HG03139 (cell line): ENCODE measurements around the gene TNRC6C.

ENCODE experiments used
- ATAC-seq: cut with Tn5 transposase; IDR thresholded peaks from one replicate; pipeline ENCODE4 v1.9.1; 2021; ENCODE audit not compliant: unreplicated experiment

The TNRC6C gene

DNA sequence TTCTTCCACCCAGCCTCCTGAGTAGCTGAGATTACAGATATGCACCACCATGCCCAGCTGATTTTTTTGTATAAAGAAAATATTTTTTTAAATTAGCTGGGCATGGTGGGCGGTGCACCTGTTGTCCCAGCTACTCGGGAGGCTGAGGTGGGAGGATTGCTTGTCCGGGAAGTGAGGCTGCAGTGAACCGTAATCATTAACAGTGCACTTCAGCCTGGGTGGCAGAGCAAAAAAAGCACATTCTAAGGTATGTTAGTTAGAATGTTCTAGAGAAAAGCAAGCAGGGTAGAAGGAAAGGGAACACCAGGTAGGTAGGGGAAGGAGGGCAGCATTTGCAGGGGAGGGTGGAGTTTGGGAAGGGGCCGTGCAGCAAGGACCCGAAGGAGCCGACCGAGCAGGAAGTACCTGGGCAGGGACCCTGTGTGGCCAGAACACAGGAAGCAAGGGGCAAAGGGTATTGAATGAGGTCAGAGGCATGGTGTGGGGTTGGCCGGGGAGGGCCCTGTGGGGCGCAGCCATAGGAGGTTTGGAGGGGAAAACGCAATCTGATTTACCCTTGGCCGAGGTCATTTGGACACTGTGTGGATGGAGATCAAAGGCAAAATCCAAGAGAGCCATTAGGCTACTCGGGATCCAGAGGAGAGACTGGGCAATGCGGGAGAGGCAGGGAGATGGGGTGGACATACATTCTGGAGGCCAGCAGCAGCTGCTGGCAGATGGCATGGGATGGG lies 189.9 kb downstream of the TNRC6C start:
- no peak for ATAC-seq

GRCh38 chr17:78151514-78152008 lies 193.1 kb downstream of the TNRC6C start:
- no peak for ATAC-seq

DNA sequence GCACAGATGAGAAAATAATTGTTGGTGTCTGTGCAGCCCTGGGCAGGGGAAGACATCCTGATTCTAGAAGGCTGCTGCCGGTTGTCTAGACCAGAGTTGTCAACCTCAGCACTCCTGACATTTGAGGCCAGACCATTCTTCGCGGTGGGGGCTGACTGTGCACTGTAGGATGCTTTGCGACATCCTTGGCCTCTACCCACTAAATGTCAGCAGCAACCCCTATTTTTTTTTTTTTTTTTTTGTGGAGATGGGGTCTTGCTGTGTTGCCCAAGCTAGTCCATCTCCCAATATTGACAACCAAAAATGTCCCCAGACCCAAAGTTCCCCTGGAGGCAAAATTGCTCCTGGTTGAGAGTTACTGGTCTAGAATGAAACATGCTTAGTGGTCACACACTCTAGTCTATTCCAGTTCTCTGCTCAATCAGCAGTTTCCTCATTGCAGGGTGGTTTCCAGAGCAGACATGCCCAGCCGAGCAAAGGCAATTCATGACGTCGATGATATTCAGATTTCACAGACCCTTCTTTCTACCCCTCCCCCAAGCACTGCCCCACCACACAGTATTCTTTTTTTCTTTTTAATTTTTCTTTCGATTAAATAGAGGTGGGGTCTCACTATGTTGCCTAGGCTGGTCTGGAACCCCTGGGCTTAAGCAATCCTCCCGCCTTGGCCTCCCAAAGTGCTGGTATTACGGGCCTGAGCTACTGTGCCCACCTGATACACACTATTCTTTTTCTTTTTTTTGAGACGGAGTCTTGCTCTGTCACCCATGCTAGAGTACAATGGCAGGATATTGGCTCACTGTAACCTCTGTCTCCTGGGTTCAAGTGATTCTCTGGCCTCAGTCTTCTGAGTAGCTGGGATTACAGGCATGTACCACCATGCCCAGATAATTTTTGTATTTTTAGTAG lies 196.7 kb downstream of the TNRC6C start:
- ATAC-seq, result peak; percentile 55
